Stimulated activated CD4-positive, alpha-beta T cell treated with anti-CD3 and anti-CD28 coated beads, Interleukin-4, amount 100 ng/mL, for 24 hours (primary cell): ENCODE data around the gene CCDC197.

Experiments used
- DNase-seq: peaks from one replicate; pipeline ENCODE4 v3.0.0-alpha.2; 2020

Gene CCDC197

DNA sequence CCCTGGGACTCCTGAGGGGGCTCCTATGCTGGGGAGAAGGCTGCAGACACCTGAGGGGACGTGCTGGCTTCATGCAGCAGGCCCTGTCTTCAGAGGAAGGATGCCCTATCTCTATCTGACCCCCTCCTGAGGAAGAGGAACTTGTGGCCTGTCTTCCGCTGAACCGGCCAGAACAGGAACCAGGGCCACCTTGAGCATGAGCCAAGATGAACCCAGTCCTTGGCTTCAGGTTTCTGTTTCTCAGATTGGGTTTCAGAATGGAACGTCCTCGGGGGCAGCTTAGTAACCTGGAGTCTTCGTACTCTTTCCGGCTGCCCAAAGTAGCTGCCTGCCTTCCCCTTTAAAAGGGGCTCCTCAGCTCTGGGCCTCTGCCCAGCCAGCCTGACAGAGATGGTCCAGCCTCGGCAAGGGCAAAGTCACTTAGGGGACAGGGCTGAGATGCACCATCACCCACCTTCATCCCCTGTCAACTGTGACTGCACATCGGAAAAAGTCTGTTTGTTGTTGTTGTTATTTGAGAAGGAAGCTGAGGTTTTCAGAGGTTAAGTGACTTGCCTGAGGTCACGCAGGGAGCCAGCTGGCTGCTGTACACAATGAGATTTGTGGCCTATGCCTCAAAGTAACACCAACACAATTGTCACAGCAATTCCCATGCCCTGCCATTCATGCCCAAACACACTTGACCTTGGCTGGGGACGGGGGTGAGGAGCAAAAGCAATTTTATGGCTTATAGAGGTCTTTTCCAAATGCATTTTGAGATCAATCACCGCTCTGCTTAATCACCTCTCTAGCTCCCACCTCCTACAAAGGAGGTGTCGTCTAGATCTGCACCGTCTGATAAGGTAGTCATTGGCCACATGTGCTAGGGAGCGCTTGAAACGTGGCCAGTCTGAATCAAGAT lies 34.1 kb upstream of the CCDC197 start:
- peak; percentile 52 for DNase-seq

DNA sequence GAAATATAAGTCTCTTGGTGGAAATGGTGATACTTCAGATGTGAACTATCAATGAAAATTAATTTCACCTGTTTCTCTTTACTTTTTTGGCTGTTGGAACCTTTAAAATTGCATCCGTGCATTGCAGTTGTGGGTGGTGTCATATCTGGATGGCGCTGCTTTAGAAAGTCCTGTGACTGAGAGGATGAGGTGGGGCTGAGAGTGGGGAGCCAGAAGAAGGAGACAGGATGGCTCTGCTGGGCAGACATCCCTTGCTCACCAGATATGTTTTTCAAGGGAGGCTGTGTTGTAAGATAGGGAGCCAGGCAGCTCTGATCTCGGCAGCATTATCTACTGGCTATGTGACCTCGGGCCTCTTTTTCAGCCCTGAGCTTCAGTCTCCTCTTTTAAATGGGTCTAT lies 33.4 kb upstream of the CCDC197 start:
- DNase-seq, result no peak

DNA sequence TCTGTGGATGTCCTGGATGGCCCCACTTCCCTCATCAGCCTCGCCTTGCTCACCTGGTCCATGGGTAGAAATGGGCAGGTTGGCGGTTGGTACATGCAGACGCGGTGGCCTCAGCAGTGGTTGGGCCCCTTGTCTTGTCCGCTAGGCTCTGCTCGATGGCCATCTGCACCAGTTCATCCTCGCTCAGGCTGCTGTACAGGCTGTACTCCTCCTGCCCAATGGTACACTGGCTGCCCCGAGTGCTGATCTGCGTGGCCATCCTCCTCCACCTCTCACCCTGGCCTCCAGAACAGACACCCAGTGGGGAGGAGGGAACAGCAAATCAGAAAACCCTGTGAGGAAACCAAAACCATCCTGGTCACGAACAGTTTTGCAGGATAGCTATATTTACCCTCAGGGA lies 32.8 kb upstream of the CCDC197 start:
- DNase-seq, result no peak

DNA sequence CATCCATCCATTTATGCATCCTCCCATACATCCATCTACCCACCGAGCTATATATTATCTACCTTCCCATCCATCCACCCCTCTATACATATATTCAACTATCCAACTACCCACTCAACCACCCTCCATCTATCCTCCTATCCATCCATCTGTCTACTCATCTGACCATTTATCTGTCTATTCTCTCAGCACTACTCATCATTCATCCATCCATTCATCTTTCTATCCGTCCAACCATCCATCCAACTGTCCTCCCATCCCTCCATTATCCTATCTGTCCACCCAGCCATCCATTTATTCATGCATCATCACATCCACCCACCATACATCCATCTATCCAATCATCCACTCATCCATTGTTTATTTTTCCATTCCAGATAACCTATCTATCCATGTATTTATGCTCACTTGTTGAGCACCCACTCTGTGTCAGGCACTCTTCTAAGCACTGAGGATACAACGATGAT lies 32.2 kb upstream of the CCDC197 start:
- DNase-seq, result no peak

DNA sequence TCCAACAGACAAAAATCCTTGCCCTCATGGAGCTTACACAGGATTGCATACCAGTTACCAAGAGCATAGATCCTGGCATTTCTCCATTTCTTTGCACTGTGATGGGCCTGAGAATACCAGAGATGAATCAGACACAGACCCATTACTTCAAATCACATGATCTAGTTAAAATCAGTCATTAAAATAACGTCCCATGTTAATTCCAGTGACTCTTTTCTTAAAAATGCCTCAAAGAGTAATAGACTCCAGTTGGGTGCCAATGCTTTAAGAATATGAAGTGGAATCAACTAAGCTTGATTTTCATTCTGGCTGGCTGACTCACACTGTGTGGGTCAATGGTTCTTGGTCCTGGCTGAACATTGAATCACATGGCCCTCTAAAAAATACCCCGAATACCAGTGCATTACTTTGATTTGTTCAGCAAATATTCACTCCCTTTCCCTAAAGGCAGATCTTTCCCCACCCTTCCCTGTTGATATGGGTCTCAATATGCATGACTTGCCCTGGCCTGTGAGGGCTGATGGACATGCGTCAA lies 31.7 kb upstream of the CCDC197 start:
- no peak for DNase-seq

DNA sequence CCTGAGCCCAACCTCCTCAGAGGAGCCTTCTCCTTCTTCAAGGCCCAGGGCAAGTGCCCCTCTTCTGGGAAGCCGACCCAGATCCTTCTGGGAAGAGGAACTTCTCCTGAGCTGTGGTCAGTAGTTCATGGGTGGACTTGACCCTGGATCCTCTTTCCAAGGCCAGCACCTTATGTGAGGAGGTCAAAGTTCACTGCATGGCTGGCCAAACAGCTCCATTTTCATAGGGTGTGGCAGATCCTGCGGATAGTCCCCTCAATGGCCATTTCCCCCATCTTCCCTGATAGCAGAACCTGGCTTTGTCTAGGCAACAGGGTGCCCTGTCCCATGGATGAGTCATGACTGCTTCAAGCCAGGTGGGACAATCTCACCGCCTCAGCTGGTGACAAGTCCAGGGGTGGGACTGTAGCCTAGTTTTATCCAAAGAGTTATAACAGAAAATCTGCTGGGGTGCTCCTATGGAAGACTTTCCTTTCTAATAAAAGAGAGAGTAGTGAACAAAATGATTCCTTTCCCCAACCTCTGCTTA lies 31.1 kb upstream of the CCDC197 start:
- no peak for DNase-seq

DNA sequence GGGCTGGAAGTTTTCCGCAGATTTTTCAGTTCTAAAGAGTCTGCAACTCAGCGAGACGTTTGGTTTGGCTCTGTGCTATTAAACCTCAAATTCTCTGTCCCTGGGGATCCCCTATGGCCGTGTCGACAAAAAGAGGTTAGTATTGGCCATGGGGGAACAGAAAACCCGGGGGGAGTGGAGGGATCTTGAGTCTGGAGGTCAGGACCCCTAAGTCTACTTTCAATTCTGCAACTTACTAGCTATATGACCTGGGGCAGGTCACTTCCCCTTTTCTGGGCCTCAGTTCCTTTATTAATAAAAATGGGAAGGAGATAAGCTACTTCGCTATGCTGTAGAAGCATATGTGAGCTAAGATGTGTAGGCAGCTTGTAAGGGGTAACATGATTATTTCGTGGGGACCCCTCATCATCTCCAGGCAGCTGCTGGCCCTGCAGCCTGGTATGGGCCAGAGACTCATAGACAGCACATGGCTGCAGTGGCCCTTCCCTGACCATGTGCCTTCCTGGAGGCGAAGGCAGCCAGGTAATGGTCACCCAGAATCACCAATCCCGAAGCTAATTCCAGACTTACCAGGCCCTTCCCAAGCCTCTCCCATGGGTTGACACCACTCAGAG lies 29.4 kb upstream of the CCDC197 start:
- no peak for DNase-seq

DNA sequence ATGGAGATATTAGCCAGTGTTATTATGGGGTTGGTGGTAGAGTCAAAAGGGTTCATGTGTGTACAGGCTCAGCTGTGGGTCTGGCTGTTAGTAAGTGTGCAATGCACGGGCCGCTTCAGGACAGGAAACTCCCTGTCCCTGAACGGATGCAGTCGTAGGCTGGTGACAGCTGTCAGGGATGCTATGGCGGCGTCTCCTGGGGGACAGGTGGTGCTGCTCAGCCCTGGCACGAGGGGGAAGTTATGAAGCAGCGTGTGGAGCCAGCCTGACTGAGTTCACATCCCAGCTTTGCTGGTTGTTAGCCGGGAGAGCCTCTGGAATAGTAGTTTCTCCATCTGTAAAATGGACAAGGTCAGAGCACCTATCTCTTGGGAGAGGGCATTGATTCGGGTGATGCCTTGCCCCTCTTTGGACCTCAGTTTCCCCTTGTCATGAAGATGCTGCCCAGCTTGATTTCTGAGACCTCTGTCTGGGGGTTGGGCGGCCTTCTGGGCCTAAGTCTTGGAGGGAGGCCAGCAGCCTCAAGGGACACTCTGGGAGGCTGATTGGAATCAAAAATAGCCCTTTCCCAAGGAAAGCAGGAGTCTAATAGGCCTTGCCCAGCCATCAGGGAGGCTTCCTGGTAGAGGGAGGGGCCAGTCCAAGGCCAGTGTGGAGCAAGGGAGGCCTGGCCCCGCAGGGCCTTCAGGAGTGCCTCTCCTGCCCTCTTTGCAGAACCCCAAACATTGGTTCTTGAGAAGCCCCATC lies 27.8 kb upstream of the CCDC197 start:
- no peak for DNase-seq

DNA sequence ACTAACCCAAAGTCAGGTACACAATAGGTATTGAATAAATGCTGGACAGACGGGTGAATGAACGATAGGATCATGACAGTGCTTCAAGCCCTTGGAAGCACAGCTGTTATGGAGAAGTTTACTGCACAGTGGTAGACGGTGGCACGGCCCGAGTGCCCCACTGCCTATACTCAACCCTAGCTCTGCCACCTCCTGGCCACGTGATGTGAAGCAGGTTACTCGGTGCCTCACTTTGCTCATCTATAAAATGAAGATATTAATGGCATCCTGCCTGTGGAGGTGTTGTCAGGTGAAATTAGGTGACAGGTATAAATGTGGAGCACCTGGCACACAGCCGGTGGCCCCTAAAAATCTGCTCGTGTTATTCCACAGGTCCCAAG lies 26.5 kb upstream of the CCDC197 start:
- DNase-seq, result peak; percentile 76

DNA sequence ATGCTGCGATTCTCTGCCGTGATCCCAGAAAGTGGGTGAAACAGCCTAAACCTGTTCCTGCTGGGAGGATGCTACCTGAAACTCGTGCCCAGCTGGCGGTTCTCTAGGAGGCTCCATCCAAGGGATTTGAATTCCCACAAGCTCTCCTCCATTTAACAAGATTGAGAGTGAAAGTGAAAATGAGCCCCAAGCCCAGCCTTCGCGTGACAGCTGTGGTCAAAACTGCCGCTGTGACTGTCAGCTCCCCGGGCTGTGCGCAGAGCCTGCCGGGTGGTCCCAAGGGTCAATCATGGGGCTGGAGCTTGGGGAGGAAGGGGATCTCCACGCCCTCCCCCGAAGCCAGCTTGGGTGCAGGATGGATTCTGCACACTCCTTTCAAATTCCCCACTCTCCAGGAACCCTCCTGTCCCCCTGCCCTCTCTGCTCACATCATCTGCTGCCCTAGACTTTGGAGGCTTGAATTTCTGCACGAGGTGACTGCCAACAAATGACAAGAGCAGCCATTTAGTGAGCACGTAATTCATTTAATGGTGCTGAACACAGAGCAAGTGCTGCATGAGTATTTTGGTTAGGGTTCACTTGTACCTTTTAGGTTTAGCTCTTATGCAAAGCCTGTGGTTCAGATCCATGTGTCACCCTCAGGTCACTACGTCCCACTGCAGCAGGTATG lies 26.0 kb upstream of the CCDC197 start:
- DNase-seq, result peak; percentile 72

DNA sequence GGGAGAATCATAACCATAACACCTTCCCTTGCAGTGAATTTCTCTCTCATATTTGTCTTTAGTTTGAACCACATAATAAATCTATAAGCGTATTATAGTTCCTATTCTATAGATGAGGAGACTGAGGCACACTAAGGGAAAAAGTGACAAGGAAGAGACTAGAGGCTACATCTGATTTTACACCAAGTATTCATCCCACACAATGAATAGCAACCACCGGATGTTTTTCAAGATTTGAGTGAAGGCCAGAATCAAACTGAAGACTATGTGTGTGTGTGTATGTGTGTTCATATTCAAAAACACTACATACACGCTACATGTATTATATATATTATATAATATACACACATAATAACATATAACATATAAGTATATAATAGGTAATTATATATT lies 25.5 kb upstream of the CCDC197 start:
- DNase-seq, result no peak

DNA sequence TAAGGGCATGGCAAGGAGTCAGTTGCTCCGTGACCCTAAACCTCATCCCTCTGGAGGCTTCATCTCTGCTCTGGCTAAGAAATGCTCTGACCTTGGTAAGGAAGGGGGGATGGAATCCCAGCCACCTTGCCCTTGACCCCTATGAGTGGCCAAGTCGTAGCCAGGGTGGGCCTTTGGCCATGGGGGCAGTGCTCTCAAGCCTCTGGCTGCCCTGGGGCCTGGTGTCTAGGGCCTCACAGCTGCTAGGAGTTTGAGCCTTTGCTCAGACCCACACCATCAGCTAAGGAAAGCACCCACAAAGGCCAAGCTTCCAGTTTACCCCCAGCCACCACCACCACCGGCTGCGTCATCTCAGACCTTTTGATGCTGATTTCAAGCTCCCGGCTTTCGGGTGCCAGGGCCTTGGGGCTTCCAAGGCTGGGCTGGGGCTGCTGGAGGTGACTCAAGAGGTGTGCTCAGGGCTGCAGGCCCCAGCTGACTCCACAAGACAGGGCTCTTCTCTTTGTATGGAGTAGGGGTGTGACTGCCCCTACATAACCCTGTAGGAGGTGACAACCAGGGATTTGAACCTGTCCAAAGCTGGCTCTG lies 24.4 kb upstream of the CCDC197 start:
- no peak for DNase-seq

DNA sequence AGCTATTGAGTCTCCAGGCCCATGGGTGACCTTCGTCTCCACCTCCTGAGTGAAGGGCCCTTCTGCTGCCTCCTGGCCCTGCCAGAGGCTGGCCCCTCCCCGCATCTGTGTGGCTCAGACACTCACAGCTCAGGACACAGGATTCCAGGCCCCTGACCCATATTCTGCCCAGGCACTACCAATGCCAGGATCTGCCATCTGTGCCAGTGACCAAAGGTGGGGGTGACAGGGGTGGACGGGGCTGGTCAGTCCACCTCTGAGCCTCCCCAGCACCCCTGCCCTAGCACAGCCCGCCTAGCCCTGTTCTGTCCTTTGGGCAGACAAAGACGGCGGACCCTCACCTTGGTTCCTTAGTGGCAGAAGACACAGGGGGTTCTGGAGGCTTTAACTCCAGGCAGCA lies 23.5 kb upstream of the CCDC197 start:
- DNase-seq, result no peak

DNA sequence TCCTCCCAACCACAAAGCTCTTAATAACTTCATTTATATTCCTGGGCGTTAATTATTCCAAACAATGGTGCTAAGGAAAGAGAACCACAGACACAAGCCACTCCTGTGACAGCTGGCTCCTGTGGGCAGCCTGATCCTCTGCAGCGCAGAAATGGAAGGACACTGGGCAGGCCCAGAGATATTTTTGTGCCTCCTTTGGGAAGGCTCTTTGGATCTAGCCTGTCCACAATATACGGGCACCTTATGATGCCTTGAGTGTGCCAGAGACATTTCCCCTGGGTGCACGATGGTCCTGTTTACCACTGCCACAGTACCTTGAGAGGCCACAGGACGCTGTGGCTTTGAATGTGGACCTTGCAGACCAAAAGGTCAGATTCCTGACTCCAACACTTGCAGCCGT lies 22.8 kb upstream of the CCDC197 start:
- DNase-seq, result no peak

DNA sequence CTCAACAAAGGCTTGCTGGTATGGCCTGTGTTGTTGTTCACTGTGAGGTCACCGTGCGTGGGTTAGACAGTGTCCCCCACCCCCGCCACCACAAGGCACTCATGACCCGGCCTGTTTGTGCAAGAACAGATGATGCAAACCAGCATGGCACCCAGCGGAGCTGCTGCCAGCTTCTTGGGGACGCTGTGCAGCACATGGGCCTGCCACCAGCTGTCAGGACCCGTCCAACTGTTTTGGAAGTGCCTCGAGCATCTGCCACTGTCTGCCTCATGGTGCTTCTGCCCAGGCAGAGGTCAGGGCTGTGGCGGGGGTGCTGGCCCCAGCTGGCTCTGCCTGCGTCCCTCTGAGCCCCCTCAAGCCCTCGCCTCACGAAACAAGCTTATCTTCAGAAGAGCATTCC lies 22.3 kb upstream of the CCDC197 start:
- no peak for DNase-seq

DNA sequence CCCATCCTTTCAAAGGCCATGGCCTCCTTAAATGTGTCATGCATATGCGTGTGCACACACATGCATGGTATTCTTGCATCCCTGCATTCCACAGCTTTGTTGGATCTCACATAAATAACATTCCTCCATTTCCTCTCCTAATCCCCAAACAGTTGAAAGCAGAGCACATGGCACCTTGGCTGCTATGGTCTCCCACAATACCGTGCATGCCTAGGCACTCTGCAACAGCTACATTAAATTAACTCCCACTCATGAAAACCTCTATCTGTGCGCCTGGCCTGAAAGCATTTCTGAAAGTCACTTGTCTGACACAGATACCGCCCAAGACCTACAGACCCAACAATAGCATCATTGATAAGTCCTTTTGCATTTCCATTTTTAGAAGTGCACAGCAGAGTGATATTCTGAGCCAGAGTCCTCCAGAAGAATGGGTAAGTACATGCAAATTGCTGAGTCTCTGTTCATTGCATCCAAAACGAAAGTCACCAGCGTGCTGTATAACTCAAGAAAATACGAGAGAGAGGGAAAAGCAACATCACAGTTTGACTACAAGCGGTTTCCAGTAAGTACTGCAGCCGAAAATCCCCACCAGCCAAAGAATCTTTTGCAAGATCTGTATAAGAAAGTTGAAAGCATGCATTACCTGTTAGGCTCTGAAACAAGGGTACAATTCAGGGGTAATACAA lies 21.2 kb upstream of the CCDC197 start:
- peak; percentile 64 for DNase-seq

DNA sequence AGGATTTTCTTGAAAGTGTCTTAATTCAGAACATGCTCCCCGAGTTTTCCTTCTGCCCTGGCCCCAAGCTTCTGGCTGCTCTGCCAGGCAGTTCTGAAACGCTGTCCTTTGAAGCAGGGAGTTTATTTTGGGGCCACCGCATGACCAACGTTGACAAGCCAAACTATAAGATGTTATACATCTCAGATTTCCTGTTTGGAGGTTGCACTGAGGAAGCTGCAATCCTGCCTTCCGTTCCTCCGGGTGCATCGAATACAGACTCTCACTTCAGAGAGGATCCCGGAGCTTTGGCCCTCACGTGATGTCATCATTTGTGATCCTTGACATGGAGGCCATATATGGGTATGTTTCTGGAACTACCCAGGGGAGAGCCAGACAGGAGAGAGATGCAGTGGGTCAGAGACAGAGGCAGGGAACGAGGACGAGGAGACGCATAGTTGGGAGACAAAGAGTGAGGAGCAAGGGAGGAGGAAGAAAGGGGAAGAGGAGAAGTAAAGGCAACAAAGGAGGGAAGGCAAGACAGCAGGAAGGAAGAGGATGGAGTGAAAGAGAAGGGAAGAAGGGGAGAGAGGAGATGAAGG lies 20.5 kb upstream of the CCDC197 start, which contains the start of gene ASB2:
TSS of gene ASB2 (minus strand) at position 94 of the 581 bp plus-strand sequence. CDS start 12,031 bp downstream, outside the sequence.
- DNase-seq, result no peak

DNA sequence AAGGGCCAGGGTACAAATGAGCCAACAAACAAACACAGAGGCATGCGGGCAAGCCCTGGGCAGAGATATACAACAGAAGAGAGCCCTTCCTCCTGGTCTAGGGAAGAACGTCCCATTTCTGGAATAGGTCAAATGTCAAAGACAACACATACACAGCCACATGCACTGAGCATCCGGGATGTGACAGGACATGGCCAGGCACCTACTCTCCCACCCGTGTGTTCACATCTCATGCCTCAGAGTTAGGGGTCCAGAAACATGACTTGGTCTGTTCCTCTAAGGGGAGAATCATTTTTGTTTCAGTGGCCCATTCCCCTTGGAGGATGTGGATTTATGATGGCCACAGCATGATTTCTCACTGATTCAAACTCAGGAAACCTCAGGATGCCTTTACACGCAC lies 19.9 kb upstream of the CCDC197 start:
- no peak for DNase-seq

DNA sequence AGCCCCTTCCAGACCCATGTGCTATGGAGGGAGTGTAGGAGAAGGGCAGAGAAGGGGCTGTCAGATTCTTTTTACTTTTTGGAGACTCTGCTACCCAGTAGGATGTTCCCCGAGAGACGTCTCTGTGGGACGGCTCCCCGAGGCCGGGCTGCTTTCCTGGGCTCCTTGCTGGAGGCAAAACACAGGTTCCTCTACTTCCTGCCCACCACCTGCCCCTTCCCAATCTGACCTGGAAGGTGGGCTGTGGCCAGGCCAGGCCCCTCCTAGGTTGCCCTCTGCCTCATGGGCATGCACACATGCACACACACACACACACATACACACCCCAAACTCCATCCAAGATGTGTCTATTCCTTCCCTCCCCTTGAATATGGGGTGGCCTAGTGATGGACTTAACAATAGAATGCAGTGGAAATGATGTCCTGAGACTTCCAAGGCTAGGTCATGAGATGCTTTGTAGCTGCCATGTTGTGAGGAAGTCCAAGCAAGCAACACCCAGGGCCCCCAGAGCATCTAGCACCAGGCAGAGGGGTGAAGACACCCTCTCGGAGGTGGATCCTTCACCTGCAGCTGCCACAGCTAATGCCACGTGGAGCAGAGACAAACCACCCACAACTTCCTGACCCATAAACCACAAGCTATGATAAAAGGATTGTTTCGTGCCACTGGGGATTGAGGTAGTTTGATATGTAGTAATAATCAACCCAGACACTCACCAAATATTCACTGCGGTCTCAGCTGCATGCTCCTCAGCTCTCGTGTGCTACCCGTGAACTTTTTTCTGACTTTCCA lies 19.1 kb upstream of the CCDC197 start:
- peak; percentile 86 for DNase-seq

DNA sequence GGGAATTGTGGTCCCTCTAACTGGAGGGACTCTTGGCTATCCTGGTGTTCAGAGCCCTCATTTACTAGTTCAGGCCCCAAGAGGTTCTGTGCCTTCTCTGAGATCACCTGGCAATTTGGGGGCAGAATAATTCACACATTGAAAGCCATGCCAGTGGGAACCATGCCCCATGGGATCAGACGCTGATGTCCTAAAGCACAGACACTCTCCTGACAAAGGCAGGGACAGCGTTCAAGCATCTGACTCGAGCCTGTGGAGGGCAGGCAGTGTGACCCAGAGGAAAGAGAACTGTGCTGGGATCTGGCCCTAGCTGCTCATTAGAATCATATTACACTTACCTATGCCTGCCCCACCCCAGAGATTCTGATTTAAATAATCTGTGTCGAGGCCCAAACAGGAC lies 18.4 kb upstream of the CCDC197 start:
- DNase-seq, result no peak
